Glutamatergic neuron (in vitro differentiated cells): ENCODE results near the gene TMEM185A. TPM values are rescaled to one million over a fixed set of nuclear protein-coding genes. Genes with fewer than 3 reads are reported as not detected.
A peak's percentile ranks its signal among the peaks of the same experiment; 100 is the strongest.
"Not testable (repeated sequence)": the region's sequence is repeated elsewhere in the genome, so short reads cannot be mapped to it uniquely, and the experiment has no call there.

ENCODE experiments used
- DNase-seq: peaks from one replicate; pipeline ENCODE4 v3.0.0; 2022
- H3K27ac Mint-ChIP-seq: one replicate; pipeline ENCODE4 v1.8.0; 2020; ENCODE audit warnings: mild to moderate bottlenecking, mixed read lengths, inconsistent platforms; ENCODE audit not compliant: unreplicated experiment
- H3K27me3 Mint-ChIP-seq: one replicate; pipeline ENCODE4 v1.8.0; 2020; ENCODE audit warnings: mild to moderate bottlenecking, moderate library complexity, mixed read lengths, inconsistent platforms; ENCODE audit not compliant: unreplicated experiment
- H3K36me3 Mint-ChIP-seq: one replicate; pipeline ENCODE4 v1.8.0; 2020; ENCODE audit warnings: mild to moderate bottlenecking, mixed read lengths, inconsistent platforms; ENCODE audit not compliant: unreplicated experiment
- H3K4me1 Mint-ChIP-seq: one replicate; pipeline ENCODE4 v1.8.0; 2020; ENCODE audit warnings: mild to moderate bottlenecking, low read depth, mixed read lengths, inconsistent platforms; ENCODE audit not compliant: unreplicated experiment
- H3K4me3 Mint-ChIP-seq: one replicate; pipeline ENCODE4 v1.8.0; 2020; ENCODE audit warnings: mild to moderate bottlenecking, mixed read lengths, inconsistent platforms; ENCODE audit not compliant: unreplicated experiment
- H3K9me3 Mint-ChIP-seq: one replicate; pipeline ENCODE4 v1.8.0; 2020; ENCODE audit warnings: mild to moderate bottlenecking, moderate library complexity, mixed read lengths, inconsistent platforms; ENCODE audit not compliant: unreplicated experiment
- CTCF ChIP-seq: fragments of 200-600 bp; sonication (generic); IDR thresholded peaks from one replicate; pipeline ENCODE4 v1.5.0; 2021; ENCODE audit not compliant: partially characterized antibody, unreplicated experiment
- total RNA-seq: library from RNA; stranded (reverse); fragmentation: NEBNext Ultra II Directional; extraction: Animal tissue kit (Norgen Biotek cat#: 25700); gene quantifications from one replicate; pipeline ENCODE4 v1.2.1, GENCODE V29; 2021; ENCODE audit not compliant: unreplicated experiment

TMEM185A gene
- total RNA-seq, 1 donor from 2014 or later: 34.6 TPM

GRCh38 chrX:149618871-149619270 lies 12.7 kb downstream of the TMEM185A start:
- H3K36me3 Mint-ChIP-seq: no peaks in the 10 kb centered on the region
- TF ChIP-seq CTCF: no peak
- no peaks in the 10 kb centered on the region for H3K9me3 Mint-ChIP-seq
- no peak overlapping the region for H3K27ac Mint-ChIP-seq
- H3K4me3 Mint-ChIP-seq: no peak overlapping the region
- no peaks in the 10 kb centered on the region for H3K27me3 Mint-ChIP-seq
- DNase-seq: no peak
- H3K4me1 Mint-ChIP-seq: peaks cover 9% of the 10 kb centered on the region

DNA sequence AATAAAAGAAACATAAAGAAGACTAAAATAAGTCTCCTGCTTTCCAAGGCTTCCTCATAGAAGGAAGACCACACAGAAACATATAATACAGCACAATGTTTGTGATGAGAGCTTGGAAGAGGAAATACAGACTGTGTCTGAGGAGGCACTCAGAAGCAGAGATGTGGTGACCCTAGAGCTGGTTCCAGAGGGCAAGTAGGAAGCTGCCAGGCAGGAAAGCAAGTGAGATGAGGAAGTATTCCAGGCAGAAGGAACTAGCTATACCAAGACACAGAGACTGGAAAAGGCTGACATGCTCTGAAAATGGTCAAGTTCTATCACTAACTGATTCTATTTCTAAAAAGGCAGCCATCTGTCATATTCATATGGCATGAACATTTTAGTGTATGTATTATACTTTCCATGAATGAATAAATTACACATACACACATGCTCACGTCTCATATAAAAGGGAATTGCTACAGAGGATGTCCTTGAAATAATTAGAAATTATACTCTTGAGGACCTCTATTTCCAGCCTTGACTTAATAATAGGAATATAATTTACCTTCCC lies 19.9 kb downstream of the TMEM185A start:
- TF ChIP-seq CTCF: no peak
- H3K36me3 Mint-ChIP-seq: no peaks in the 10 kb centered on the region
- H3K27me3 Mint-ChIP-seq: no peaks in the 10 kb centered on the region
- H3K4me1 Mint-ChIP-seq: peaks cover 9% of the 10 kb centered on the region
- no peak overlapping the region for H3K27ac Mint-ChIP-seq
- H3K4me3 Mint-ChIP-seq: no peak overlapping the region
- DNase-seq: no peak
- no peaks in the 10 kb centered on the region for H3K9me3 Mint-ChIP-seq

GRCh38 chrX:149610511-149610910 lies 21.1 kb downstream of the TMEM185A start:
- no peak for DNase-seq
- H3K27ac Mint-ChIP-seq: no peak overlapping the region
- H3K4me1 Mint-ChIP-seq: peaks cover 7% of the 10 kb centered on the region
- no peak overlapping the region for H3K4me3 Mint-ChIP-seq
- no peaks in the 10 kb centered on the region for H3K27me3 Mint-ChIP-seq
- H3K36me3 Mint-ChIP-seq: no peaks in the 10 kb centered on the region
- no peak for TF ChIP-seq CTCF
- H3K9me3 Mint-ChIP-seq: no peaks in the 10 kb centered on the region

DNA sequence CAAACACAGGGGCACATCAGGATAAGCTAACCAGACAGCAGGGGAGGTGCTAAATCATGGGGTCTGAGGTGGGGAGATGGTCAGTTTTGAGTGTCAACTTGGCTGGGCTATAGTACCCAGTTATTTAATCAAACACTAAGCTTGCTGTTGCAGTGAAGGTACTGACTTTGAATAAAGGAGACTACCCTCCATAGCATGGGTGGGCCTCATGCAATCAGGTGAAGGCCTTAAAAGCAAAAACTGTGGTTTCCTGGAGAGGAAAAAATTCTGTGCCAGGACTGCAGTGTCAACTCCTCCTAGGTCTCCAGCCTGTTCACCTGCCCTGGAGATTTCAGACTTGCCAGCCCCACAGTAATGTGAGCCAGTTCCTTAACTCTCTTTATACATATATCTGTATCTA lies 23.9 kb downstream of the TMEM185A start:
- Mint-ChIP-seq H3K27me3 (peaks cover 3% of the 10 kb centered on the region), H3K36me3 (no peaks in the 10 kb centered on the region), H3K27ac (no peak overlapping the region), H3K4me1 (no peaks in the 10 kb centered on the region), H3K9me3 (no peaks in the 10 kb centered on the region), H3K4me3 (no peak overlapping the region)
- DNase-seq: no peak
- TF ChIP-seq CTCF: no peak

- not testable (repeated sequence) for DNase-seq, H3K27ac Mint-ChIP-seq, H3K4me3 Mint-ChIP-seq, H3K27me3 Mint-ChIP-seq, H3K9me3 Mint-ChIP-seq, H3K36me3 Mint-ChIP-seq, H3K4me1 Mint-ChIP-seq
Measured at GRCh38 chrX:149605248-149605885, 26.2 kb downstream of the TMEM185A start.

DNA sequence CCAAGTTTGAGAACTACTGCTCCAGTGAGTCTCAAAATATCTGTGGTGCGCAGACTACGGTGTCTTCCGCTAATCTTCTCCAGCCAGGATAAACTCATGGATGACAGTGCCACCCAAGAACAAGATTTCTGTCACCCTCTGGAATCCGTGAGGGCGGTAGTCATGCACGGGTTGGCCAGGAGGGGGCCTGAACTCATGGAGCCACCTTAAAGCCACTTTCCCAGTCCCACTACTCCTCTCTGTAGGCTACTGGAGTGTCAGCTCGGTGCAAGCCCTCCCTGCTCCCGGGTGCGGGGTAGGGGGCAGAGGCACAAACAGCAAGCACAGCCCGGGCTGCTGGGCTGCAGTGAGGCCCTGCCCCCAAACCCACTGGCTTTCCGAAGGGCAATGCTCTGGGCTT lies 33.0 kb downstream of the TMEM185A start:
- DNase-seq: peak; percentile 33
- not testable (repeated sequence) for H3K9me3 Mint-ChIP-seq, H3K27ac Mint-ChIP-seq, H3K4me3 Mint-ChIP-seq, H3K36me3 Mint-ChIP-seq, H3K4me1 Mint-ChIP-seq, H3K27me3 Mint-ChIP-seq

- H3K9me3 Mint-ChIP-seq, H3K27ac Mint-ChIP-seq, DNase-seq, H3K4me1 Mint-ChIP-seq, H3K4me3 Mint-ChIP-seq, H3K36me3 Mint-ChIP-seq, H3K27me3 Mint-ChIP-seq: not testable (repeated sequence)
Measured at GRCh38 chrX:149595943-149596342, 35.6 kb downstream of the TMEM185A start.

DNA sequence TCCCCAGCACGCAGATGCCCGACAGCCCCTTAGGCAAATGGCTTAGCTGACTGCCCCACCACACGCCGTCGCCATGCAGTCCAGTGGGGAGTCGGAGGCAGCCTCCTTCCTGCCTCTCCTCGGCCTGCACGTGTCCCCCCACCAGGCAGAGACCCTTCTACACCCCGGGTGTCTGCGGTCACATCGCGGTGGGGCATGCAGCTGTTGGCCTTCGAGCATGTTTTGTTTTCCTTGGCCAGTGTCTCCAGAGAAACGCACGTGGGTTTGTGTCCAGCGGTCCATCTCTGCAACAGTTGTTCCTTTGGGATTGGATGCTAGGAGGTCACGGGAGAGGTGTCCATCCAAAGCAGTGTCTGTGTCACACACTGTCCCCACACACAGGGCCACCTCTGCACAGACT lies 36.4 kb downstream of the TMEM185A start, which contains the start of gene HSFX2:
Gene HSFX2, minus strand, starts transcription at position 101 of the 400 bp plus-strand sequence. CDS start 614 bp downstream, outside the sequence.
- H3K4me3 Mint-ChIP-seq, H3K4me1 Mint-ChIP-seq, H3K9me3 Mint-ChIP-seq, H3K27ac Mint-ChIP-seq, DNase-seq, H3K27me3 Mint-ChIP-seq, H3K36me3 Mint-ChIP-seq: not testable (repeated sequence)

DNA sequence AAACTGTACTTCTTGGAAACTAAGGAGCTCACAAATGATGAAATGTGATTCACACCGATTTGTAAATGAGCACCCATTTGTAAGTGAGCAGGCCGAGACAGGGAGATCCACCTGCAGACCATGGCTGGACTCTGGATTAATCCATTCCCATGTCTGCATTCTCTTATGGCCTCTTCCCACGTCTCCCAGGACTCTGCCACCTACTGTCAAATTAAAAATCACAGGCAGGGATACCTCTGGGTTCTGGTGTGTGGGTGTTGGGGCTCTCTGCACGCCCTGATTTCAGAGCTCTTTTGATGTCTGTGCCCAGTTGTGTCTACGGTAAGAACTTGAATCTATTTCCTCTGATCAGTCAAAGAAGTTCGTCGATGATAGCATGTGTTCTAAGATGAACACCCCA lies 40.6 kb downstream of the TMEM185A start:
- H3K27me3 Mint-ChIP-seq, H3K36me3 Mint-ChIP-seq, H3K4me1 Mint-ChIP-seq, H3K27ac Mint-ChIP-seq, H3K9me3 Mint-ChIP-seq, DNase-seq, H3K4me3 Mint-ChIP-seq: not testable (repeated sequence)
